HG03196 (cell line): ENCODE measurements around the gene SH2D5.

Experiments
- ATAC-seq: cut with Tn5 transposase; IDR thresholded peaks from one replicate; pipeline ENCODE4 v1.9.1; 2021; ENCODE audit not compliant: unreplicated experiment

Gene SH2D5

DNA sequence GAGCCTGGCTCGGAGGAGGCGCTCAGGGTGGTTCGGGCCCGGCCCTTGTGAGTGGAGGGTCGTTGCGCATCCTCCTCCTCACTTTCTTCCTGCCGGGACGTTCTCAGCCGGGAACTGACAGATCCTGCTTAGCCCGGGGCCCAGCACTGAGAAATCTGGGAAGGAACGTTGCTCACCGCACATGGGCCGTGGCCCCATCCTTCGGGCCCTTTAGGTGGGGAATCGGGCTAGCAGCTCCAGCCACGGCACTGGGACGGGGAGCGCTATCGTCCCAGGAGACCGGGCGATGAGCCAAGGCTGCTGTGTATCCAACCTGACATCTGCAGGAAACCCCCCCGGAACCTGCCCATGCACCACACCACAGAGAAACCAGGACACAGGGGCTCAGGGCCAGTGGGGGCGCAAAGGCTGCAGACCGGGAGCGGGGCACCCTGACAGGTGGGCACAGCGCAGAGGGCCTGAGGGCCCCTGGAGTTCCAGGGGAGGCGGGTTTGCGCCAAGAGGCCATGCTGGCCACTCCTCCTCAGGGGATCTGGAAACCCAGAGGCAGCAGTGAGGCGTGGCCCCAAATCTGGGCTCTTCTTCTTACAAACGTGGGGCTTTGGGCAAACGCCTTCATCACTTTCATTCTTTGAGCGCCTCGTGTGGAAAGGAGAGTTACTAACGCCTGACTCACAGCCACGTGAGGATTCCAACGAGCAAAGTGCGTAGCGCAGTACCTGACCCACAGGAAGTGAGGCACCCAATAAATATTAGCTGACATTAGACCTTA, at the start of gene SH2D5:
TSS of gene SH2D5 (minus strand) at position 116 of the 772 bp plus-strand sequence. CDS start 4,659 bp downstream, outside the sequence.
- ATAC-seq = peak; percentile 46

GRCh38 chr1:20775700-20776099, 43.2 kb upstream of the SH2D5 start:
- ATAC-seq = no peak

- ATAC-seq = no peak
These were observed 39.3 kb upstream of the SH2D5 start for GRCh38 chr1:20771780-20772179.

- no peak for ATAC-seq
These were observed 38.0 kb upstream of the SH2D5 start for GRCh38 chr1:20770314-20771087.

- no peak for ATAC-seq
These were observed 34.8 kb upstream of the SH2D5 start for GRCh38 chr1:20767271-20767670.

DNA sequence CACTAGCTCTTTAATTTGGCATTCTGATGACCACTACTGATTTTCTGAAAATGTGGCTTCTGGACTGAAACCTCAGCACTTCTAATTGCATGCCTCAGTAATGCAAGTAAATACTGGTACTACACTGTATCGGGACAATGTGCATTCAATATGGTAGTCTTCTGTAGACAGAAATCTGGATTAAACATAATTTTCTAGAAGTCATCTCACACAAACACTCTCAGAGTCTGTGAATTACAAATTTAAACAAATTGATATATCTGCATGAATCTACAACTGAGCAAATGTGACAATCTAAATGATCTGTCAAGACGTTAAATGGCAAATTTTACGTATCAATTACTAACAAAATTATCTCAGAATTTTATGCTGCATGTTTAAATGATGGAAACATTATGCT, 30.9 kb upstream of the SH2D5 start:
- ATAC-seq = no peak

DNA sequence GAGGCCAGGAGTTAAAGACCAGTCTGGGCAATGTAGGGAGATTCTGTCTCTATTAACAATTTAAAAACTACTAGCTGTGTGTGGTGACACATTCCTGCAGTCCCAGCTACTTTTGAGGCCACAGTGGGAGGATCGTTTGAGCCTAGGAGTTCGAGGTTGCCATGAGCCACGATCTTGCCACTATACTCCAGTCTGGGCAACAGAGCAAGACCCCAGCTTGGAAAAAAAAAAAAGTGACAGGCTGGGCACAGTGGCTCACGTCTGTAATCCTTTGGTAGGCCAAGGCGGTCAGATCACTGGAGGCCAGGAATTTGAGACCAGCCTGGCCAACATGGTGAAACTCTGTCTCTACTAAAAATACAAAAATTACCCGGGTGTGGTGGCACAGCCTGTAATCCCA, 27.8 kb upstream of the SH2D5 start:
- no peak for ATAC-seq

GRCh38 chr1:20753589-20753988, 21.1 kb upstream of the SH2D5 start:
- ATAC-seq = no peak

DNA sequence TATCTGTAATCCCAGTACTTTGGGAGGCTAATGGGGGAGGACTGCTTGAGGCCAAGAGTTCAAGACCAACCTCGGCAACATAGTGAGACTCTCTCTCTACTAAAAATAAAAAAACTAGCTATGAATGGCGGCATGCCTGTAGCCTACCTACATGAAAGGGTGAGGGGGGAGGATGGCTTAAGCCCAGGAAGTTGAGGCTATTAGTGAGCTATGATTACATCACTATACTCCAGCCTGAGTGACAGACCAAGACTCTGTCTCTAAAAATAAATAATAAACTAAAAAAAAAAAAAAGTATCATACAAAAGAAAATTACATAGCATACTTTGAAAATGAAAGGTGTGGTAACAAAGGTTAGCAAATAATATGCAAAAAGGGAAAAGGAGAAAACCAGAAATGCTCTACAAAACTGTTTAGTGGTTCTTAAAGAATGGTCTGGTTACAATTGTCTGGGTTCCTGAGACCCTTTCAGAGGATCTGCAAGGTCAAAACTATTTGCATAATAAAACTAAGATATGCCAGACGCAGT, 19.0 kb upstream of the SH2D5 start:
- no peak for ATAC-seq

DNA sequence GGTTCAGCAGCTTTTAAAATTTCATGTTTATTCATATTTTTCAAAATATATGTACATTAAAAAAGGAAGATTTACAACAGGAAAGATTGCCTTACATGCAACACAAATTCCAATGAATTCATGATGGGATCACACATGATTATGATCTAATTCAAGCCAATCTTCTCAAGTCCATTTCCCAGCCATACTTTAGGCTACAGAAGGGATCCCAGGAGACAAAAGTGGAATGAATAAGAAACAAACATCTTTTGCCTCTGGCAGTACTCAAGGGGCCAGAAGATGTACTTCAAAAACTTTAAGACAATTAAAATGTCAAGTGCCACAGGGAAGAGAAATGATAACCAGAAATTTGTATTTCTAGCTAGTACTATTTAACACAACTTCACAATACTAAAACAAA, 10.2 kb upstream of the SH2D5 start:
- no peak for ATAC-seq

DNA sequence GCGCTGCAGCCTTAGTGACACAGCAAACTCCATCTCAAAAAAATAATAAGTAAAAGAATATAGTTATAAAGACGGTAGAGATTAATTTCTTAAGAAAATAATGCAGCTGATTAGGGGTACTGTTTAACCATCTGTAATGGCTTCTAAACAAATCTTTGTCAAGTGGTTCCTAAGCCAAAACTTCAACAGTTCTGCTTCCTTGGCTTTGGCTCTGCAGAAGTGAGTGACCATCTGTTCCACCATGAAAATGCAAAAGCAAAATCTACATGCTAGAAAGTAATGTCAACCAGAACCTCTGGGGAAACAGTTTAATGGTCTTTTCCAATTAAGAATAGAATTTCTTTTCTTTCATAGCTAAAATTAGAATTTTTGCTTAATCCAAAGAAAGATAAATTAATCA, 8.3 kb upstream of the SH2D5 start:
- no peak for ATAC-seq

DNA sequence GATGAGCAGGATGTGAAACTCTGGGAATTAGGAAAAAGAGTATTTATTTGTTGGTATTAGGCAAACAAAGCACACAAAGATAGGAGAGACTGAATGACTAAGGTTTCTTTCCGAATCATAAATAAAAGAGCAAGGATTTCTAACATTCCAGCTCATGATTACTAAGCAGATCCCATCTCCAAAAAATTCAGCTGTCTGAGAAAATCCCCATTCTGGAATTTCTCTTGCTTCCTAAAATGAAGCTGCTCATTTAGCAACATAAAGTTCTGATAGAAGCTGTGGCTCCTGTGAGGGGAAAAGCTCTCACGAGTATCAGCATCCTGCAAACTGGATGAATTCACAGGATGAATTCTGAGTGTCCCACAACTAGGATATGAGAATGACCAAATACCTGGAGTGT, 6.7 kb upstream of the SH2D5 start:
- ATAC-seq = no peak

- no peak for ATAC-seq
These were observed 3.1 kb upstream of the SH2D5 start for GRCh38 chr1:20735581-20736111.

DNA sequence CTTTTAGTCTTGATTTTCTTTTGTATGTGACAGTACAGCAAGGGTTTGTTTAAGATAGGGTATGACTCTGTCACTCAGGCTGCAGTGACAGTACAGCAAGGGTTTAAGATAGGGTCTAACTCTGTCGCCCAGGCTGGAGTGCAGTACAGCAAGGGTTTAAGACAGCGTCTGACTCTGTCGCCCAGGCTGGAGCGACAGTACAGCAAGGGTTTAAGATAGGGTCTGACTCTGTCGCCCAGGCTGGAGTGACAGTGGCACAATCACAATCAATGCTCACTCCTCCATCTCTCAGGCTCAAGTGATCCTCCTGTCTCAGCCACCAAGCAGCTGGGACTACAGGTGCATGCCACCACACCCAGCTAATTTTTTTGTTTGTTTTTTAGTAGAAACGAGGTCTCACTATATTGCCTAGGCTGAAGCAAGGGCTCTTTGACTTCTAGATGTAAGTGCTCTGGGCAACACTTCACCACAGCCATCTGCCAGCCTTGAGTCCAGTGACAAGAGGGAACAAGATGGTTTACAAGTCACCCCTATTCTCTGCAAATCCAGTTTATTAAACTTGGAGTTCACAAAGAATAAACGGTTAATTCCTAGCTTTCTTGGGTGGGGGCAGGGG, 965 bp upstream of the SH2D5 start:
- no peak for ATAC-seq

GRCh38 chr1:20732071-20732587, 374 bp downstream of the SH2D5 start:
- ATAC-seq = peak; percentile 40

DNA sequence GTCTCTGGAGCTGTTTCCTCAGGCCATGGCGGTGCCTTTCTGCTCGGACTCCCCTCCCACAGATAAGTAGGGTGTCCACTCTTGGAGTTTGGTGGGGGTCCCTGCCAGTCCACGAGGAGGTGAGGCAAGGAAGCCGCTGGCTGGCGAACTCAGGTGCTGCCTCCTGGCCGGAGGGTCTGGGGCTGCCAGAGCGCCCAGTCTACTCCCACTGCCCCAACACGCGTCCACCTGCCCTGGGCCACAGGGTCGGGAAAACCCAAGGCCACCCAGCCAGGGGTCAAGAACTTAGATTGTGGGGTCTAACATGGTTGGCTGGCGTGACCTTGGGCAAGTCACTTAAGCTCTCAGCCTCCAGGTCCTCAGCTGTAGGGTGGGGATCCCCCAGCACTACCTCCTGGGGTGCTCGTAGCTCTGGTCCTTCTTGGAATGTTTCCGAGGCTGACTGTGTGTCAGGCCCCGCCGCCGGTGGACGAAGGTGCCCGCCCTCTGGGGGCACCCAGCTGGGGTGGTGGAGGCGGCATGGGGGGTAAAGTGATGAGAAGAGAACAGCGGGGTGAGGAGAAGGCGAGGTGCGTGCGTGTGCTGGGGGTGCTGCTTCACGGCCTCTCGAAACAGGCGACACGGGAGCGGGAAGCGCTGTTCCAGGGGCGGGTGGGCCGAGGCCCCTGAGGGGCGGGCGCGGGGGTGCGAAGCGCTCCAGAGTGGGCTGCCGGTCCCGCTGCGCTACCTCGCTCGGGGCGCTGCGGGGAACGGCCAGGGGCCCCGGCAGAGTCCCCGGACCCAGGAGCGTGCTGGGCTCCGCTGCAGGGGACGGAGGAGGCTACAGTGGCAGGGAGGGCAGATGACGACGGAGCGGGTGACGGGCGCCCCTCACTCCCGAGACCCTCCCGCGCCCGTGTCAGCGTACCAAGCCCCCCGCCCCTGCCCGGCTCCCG, 1.2 kb downstream of the SH2D5 start:
- ATAC-seq = peak; percentile 7

GRCh38 chr1:20730690-20731056, 1.8 kb downstream of the SH2D5 start:
- ATAC-seq = no peak

- ATAC-seq = no peak
These were observed 2.4 kb downstream of the SH2D5 start for GRCh38 chr1:20729990-20730689.

DNA sequence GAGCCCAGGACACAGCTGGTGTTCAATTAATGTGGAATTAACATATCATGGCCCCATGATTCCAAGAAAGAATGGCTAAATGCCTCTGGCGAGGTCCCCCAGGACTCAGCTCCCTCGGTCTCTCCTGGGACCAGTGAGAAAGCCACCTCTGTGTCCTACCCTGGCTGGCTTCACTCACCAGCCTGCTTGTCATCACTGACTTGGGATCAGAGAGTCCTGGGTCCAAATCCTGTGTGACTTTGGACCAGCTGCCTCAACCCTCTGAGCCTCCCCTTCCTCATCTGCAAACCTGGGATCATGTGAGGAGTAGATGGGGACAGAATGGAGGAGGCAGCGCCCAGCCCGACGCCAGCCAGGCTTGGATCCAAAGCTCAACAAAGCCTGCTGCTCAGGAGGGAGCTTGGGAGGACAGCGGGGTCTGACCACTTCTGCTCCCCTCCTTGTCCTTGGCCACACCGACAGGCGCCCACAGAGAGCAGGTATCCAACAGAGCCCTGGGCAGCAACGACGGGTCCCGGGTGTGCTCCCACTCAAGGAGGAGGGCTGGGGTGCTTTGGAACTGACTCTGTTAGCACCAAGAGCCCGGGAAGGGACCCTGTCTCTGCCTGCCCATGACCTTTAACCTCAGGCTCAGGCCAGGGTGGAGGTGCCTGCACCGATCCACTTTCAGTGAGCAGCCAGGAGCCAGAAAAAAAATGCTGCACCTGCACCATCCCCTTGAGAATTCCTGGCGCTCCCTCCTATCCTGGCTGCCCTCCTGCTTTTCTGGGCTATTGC, 3.2 kb downstream of the SH2D5 start:
- no peak for ATAC-seq
